OCI-LY1 (cell line): ENCODE measurements around the gene PGAM2.
"Not testable (repeated sequence)": the region's sequence is repeated elsewhere in the genome, so short reads cannot be mapped to it uniquely, and the experiment has no call there.

ENCODE experiments used
- EZH2 ChIP-seq: fragments of 200-600 bp; sonication (generic), shearing (Covaris generic); IDR thresholded peaks from 2 replicates; pipeline ENCODE4 v1.8.0; 2017; ENCODE audit warnings: borderline replicate concordance, mixed run types, mild to moderate bottlenecking, antibody characterized with exemption, low read length, moderate library complexity, mixed read lengths
- TF ChIP-seq, protein P1 (sequence below): fragments of 200-600 bp; sonication (generic), shearing (Covaris generic); IDR thresholded peaks from 2 replicates; pipeline ENCODE4 v1.5.1; 2017; ENCODE audit warnings: mild to moderate bottlenecking, antibody characterized with exemption, low read length, moderate library complexity, mixed read lengths

DNA sequence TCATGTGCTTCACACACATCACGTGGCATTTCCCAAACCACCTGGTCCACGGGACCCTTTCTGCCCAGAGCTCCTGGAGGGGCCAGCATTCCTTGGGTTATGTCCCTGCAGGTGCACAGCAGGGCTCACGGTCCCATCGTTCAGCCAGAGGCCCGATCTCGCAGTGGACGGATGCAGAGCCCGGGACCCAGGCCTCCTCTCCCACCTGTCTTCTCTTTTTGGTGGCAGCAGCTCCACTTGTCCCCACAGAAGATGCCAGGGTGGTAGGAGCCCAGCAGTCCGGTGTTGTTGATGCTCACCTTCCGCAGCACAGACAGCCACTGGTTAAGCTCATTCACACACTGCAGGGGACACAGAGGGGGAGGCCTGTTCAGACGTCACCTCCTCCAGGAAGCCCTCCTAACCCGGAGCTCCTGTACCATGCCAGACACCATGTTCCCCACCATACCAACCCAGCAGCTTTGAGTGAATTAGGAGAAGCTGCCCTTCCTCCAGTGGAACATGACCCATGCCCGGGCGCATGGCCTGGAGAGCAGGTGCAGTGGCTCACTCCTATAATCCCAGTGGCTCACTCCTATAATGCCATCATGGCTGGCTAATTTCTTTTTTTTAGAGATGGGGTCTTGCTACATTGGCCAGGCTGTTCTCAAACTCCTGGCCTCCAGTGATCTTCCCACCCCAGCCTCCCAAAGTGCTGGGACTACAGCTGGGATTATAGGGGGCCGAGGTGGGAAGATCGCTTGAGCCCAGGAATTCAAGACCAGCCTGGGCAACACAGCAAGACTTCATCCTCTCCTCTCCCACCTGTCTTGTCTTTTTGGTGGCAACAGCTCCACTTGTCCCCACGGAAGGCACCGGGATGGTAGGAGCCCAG, 31.2 kb downstream of the PGAM2 start:
- TF ChIP-seq, protein P1, sequence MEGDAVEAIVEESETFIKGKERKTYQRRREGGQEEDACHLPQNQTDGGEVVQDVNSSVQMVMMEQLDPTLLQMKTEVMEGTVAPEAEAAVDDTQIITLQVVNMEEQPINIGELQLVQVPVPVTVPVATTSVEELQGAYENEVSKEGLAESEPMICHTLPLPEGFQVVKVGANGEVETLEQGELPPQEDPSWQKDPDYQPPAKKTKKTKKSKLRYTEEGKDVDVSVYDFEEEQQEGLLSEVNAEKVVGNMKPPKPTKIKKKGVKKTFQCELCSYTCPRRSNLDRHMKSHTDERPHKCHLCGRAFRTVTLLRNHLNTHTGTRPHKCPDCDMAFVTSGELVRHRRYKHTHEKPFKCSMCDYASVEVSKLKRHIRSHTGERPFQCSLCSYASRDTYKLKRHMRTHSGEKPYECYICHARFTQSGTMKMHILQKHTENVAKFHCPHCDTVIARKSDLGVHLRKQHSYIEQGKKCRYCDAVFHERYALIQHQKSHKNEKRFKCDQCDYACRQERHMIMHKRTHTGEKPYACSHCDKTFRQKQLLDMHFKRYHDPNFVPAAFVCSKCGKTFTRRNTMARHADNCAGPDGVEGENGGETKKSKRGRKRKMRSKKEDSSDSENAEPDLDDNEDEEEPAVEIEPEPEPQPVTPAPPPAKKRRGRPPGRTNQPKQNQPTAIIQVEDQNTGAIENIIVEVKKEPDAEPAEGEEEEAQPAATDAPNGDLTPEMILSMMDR = not testable (repeated sequence)
- TF ChIP-seq EZH2 = not testable (repeated sequence)
